GM12878 (cell line): ENCODE measurements around the gene WDFY3. TPM values are rescaled to one million over a fixed set of nuclear protein-coding genes. Genes with fewer than 3 reads are reported as not detected.

Experiments used
- ATAC-seq: fragments of 200-7000 bp; cut with Tn5 transposase; 3 replicates; pipeline ENCODE4 v1.9.1; 2020; ENCODE audit warnings: mild to moderate bottlenecking, moderate library complexity
- BruUV-seq: library from RNA; stranded (reverse); fragments of 400-500 nt; replicated peaks from 2 replicates; lab custom pipeline; 2021; lab: Mats Ljungman, UMichigan
- CTCF ChIA-PET: fragments of 300-600 bp; sonication (Branson Sonifier 250); formaldehyde crosslinking; extraction: SDS; loops from one replicate; lab custom pipeline; 2021; ENCODE audit warnings: inconsistent platforms; lab: Yijun Ruan, JAX
- POLR2A ChIA-PET: fragments of 350-600 bp; formaldehyde crosslinking; extraction: SDS; loops from one replicate; lab custom pipeline; 2021; ENCODE audit warnings: inconsistent platforms; lab: Charles Lee
- RAD21 ChIA-PET: fragments of 300-600 bp; sonication (Branson Sonifier 250); formaldehyde crosslinking; loops from one replicate; lab custom pipeline; 2023; ENCODE audit warnings: antibody characterized with exemption; ENCODE audit not compliant: unreplicated experiment; lab: Charles Lee
- SMC1A ChIA-PET: fragments of 300-600 bp; sonication (Branson Sonifier 250); formaldehyde crosslinking; loops from one replicate; lab custom pipeline; 2023; ENCODE audit not compliant: unreplicated experiment, uncharacterized antibody; lab: Charles Lee
- DNase-seq: peaks from one replicate; pipeline ENCODE4 v3.0.0-alpha.2; 2011; ENCODE audit warnings: low read depth, low spot score
- FAIRE-seq: peaks from 3 replicates; lab custom pipeline; 2011; peaks lifted over from hg19 to GRCh38; lab: Jason Lieb, UNC
- H2AFZ ChIP-seq: 2 replicates; pipeline ENCODE4 v1.6.0; 2011; ENCODE audit warnings: low read depth, low read length, control low read depth; ENCODE audit not compliant: control insufficient read depth
- H3K27ac ChIP-seq: 2 replicates; pipeline ENCODE4 v1.5.1; 2011; ENCODE audit warnings: control low read depth; ENCODE audit not compliant: control insufficient read depth, insufficient read depth
- H3K27me3 ChIP-seq, 2 experiments: replicated peaks in 1 of 2; 2 replicates each; pipeline versions ENCODE4 v1.6.0 to v1.6.1; 2011; ENCODE audit warnings: low read length in 1 of 2; ENCODE audit not compliant: control insufficient read depth in 2 of 2, insufficient read depth in 2 of 2
- H3K36me3 ChIP-seq, 2 experiments: 2 replicates each; pipeline ENCODE4 v1.5.1; 2011; ENCODE audit warnings: low read length in 1 of 2; ENCODE audit not compliant: control insufficient read depth in 2 of 2, insufficient read depth in 2 of 2
- H3K4me1 ChIP-seq: 2 replicates; pipeline ENCODE4 v1.6.1; 2011; ENCODE audit warnings: mild to moderate bottlenecking, low read length, moderate library complexity, mixed read lengths; ENCODE audit not compliant: control insufficient read depth, insufficient read depth
- H3K4me2 ChIP-seq: 2 replicates; pipeline ENCODE4 v1.6.0; 2011; ENCODE audit warnings: control low read depth; ENCODE audit not compliant: control insufficient read depth, insufficient read depth
- H3K4me3 ChIP-seq: fragments of 200-600 bp; sonication (generic); 2 replicates; pipeline ENCODE4 v1.5.1; 2016
- H3K79me2 ChIP-seq: 2 replicates; pipeline ENCODE4 v1.6.0; 2011; ENCODE audit warnings: low read length; ENCODE audit not compliant: control insufficient read depth, insufficient read depth
- H3K9ac ChIP-seq: 2 replicates; pipeline ENCODE4 v1.8.0; 2011; ENCODE audit warnings: low read length, control low read depth, mixed read lengths; ENCODE audit not compliant: control insufficient read depth, insufficient read depth
- H3K9me3 ChIP-seq: replicated peaks from 3 replicates; pipeline ENCODE4 v1.5.1; 2011; ENCODE audit warnings: mild to moderate bottlenecking, low read length; ENCODE audit not compliant: control insufficient read depth, insufficient read depth
- H4K20me1 ChIP-seq: 2 replicates; pipeline ENCODE4 v1.6.0; 2011; ENCODE audit not compliant: control insufficient read depth, insufficient read depth
- BACH1 ChIP-seq: fragments of 450-650 bp; IDR thresholded peaks from 2 replicates; pipeline ENCODE4 v1.6.1; 2017; ENCODE audit warnings: mild to moderate bottlenecking, borderline replicate concordance
- BRCA1 ChIP-seq: IDR thresholded peaks from 2 replicates; pipeline ENCODE4 v1.6.1; 2011; ENCODE audit warnings: low read depth, low read length, improper control_type of control experiment
- CTCF ChIP-seq, 3 experiments: IDR thresholded peaks in 2 of 3; conservative IDR thresholded peaks in 1 of 3; 2 replicates each; pipeline ENCODE4 v1.5.1; 2011; ENCODE audit warnings: low read depth in 3 of 3, low read length in 3 of 3, mild to moderate bottlenecking in 3 of 3, control low read depth in 2 of 3, moderate library complexity in 2 of 3, inconsistent platforms in 1 of 3, mixed read lengths in 1 of 3; ENCODE audit not compliant: control insufficient read depth in 2 of 3, insufficient read depth in 1 of 3; ENCODE audit errors: extremely low read depth in 1 of 3
- IKZF2 ChIP-seq, 2 experiments: fragments of 450-650 bp; IDR thresholded peaks; 2 replicates each; pipeline ENCODE4 v1.6.1; 2017; ENCODE audit warnings: mild to moderate bottlenecking in 2 of 2, moderate library complexity in 2 of 2
- NR2F1 ChIP-seq: fragments of 450-650 bp; conservative IDR thresholded peaks from 2 replicates; pipeline ENCODE4 v1.6.1; 2017; ENCODE audit warnings: mild to moderate bottlenecking
- RAD21 ChIP-seq: IDR thresholded peaks from 2 replicates; pipeline ENCODE4 v1.6.1; 2011; ENCODE audit warnings: mild to moderate bottlenecking, low read depth, low read length, moderate library complexity; ENCODE audit not compliant: insufficient read depth
- SIX5 ChIP-seq: IDR thresholded peaks from 2 replicates; pipeline ENCODE4 v1.6.1; 2011; ENCODE audit warnings: mild to moderate bottlenecking, low read depth, low read length, moderate library complexity; ENCODE audit not compliant: severe bottlenecking
- SKIL ChIP-seq: fragments of 450-650 bp; IDR thresholded peaks from 2 replicates; pipeline ENCODE4 v1.6.1; 2017; ENCODE audit warnings: mild to moderate bottlenecking, low read depth, inconsistent platforms; ENCODE audit not compliant: poor library complexity, severe bottlenecking
- SMC3 ChIP-seq: IDR thresholded peaks from 2 replicates; pipeline ENCODE4 v1.6.1; 2011; ENCODE audit warnings: low read length, improper control_type of control experiment, borderline replicate concordance
- ZSCAN29 ChIP-seq: fragments of 450-650 bp; IDR thresholded peaks from 2 replicates; pipeline ENCODE4 v1.6.1; 2017; ENCODE audit warnings: mild to moderate bottlenecking, moderate library complexity
- WGBS: methylation state at CpG from one replicate; pipeline ENCODE4 v1.1.6; 2016; ENCODE audit warnings: low lambda C conversion rate; ENCODE audit not compliant: insufficient replicate concordance, insufficient coverage; ENCODE audit errors: missing lambda C conversion rate; 5-methylcytosine and 5-hydroxymethylcytosine counted together
- in situ Hi-C: fragments of 300-500 bp; cut with MboI; formaldehyde crosslinking; loops from 9 replicates; pipeline ENCODE4 v1.14.3; 2018; ENCODE audit warnings: mixed read lengths
- intact Hi-C: fragments of 100-400 bp; cut with micrococcal nuclease; formaldehyde crosslinking; loops from one replicate; pipeline ENCODE4 v1.14.2; 2022; ENCODE audit not compliant: unreplicated experiment
- polyA plus RNA-seq, 11 experiments: library from polyadenylated mRNA; depleted of rRNA in 4 of 11; unstranded in 6 of 11; stranded (reverse) in 5 of 11; fragments of >200 nt; fragmentation: Nextera tagmentation in 4 of 11; fragmentation: Illumina TruSeq in 1 of 11; extraction: Ambion mirVana in 4 of 11; extraction: Trizol in 1 of 11; gene quantifications; 1 replicate in 1 of 11; 2 replicates in 10 of 11; pipeline versions ENCODE4 v1.2.1 to v1.2.3, GENCODE V29; 2011 to 2016; ENCODE audit warnings: inconsistent platforms in 2 of 11, missing spikeins in 2 of 11, low read depth in 1 of 11
- total RNA-seq, 4 experiments: library from RNA; depleted of rRNA in 3 of 4; stranded (reverse); fragments of >200 nt in 3 of 4; fragmentation: Illumina TruSeq in 1 of 4; extraction: Trizol in 1 of 4; gene quantifications; 2 replicates each; pipeline versions ENCODE4 v1.2.1 to v1.2.3, GENCODE V29; 2013 to 2021

WDFY3 gene
- total and polyA plus RNA-seq, 10 of the 15 experiments (the other 5 are each of a cell fraction or from before 2014, with no cell fraction given) = 0.01 to 0.23 (median 0.12) TPM; not detected in 2

- TF ChIP-seq BACH1 = no peak
- no peak for TF ChIP-seq NR2F1
- TF ChIP-seq IKZF2 (IDR thresholded peaks at IDR 0.05) = no peak
- TF ChIP-seq SKIL = no peak
- no peak for TF ChIP-seq BRCA1
Observed at GRCh38 chr4:84973856-84974255, 7.4 kb upstream of the WDFY3 start (continued).

GRCh38 chr4:84971319-84971932, 4.9 kb upstream of the WDFY3 start:
- Histone ChIP-seq H3K36me3 (no peaks in the 10 kb centered on the region), H3K4me1 (no peaks in the 10 kb centered on the region), H3K4me3 (no peak overlapping the region), H3K27me3 (peaks cover 0 to 5% of the 10 kb centered on the region in 2 experiments; a peak in 3 of 4 replicates), H3K9ac (no peak overlapping the region), H3K9me3 (no peaks in the 10 kb centered on the region), H3K79me2 (no peaks in the 10 kb centered on the region), H3K27ac (no peak overlapping the region), H2AFZ (no peak overlapping the region), H4K20me1 (no peaks in the 10 kb centered on the region), H3K4me2 (no peak overlapping the region)
- DNase-seq (no peak), FAIRE-seq (no peak), ATAC-seq (peak; percentile 40; the same call in 1 of the 3 replicates)
- intact Hi-C loops (loop anchor here (5.0 to 10.0 kb wide), 2 partner anchors 394 to 1327 kb away; no protein-coding TSS in a partner anchor), in situ Hi-C loops (loop anchor here (10.0 kb wide), 1 partner anchor 217 kb away; no protein-coding TSS in a partner anchor)
- BruUV-seq = no TSS peak
- WGBS = 0% methylated on average over 3 of the region's 3 CpGs
- SMC1A ChIA-PET = interaction anchor here (0.7 to 2.0 kb wide), 5 partner anchors 10 to 1328 kb away, joined by 3 to 11 read pairs (median 5); no protein-coding TSS in a partner anchor
- CTCF ChIA-PET = interaction anchor here (0.5 to 2.4 kb wide), 15 partner anchors 11 to 1326 kb away, joined by 3 to 29 read pairs (median 4); no protein-coding TSS in a partner anchor
- TF ChIP-seq SMC3 (peak; percentile 25; the same call in 1 of the 2 replicates), SIX5 (no peak), RAD21 (peak; percentile 56), CTCF (IDR thresholded peaks at IDR 0.05 in 2 of 3, conservative IDR thresholded peaks at IDR 0.05 in 1 of 3; ENCODE audit: control insufficient read depth in 2 of 3, extremely low read depth in 1 of 3, insufficient read depth in 1 of 3, low read depth in 3 of 3, low read length in 3 of 3) (peak; percentile 3 to 47 (median 21); a peak in 4 of 6 replicates), ZSCAN29 (no peak)
- RAD21 ChIA-PET = interaction anchor here (0.9 to 2.0 kb wide), 5 partner anchors 221 to 393 kb away, joined by 3 to 9 read pairs (median 4); no protein-coding TSS in a partner anchor
- POLR2A ChIA-PET = no interaction called here
